ENCODE measurements around the gene QDPR. TPM values are rescaled to one million over a fixed set of nuclear protein-coding genes. Genes with fewer than 3 reads are reported as not detected.

The QDPR gene
- total RNA-seq, 1 experiment from 2014 or later = 15.2 TPM

GRCh38 chr4:17512973-17513665, 1.2 kb upstream of the QDPR start:
- ATAC-seq = no peak
- intact Hi-C loops (cut with micrococcal nuclease; ENCODE audit: unreplicated experiment) = no loop called here
- Histone ChIP-seq H3K27me3 (ENCODE audit: control insufficient read depth, insufficient read depth, low read length) (no peaks in the 10 kb centered on the region; the same call in 1 of the 2 replicates), H3K27ac (ENCODE audit: low read length) (no peak overlapping the region), H3K36me3 (ENCODE audit: control insufficient read depth, insufficient read depth, low read length) (no peaks in the 10 kb centered on the region), H3K4me1 (ENCODE audit: control insufficient read depth, insufficient read depth, low read length) (peaks cover 3% of the 10 kb centered on the region; the same call in 1 of the 2 replicates), H3K9me3 (ENCODE audit: control insufficient read depth, insufficient read depth, low read depth, low read length) (no peaks in the 10 kb centered on the region), H3K4me3 (ENCODE audit: low read depth in 2 of 2, low read length in 2 of 2) (no peak overlapping the region)
- BruUV-seq (replicated peaks) = no TSS peak
- CTCF ChIA-PET = no interaction called here
- in situ Hi-C loops (cut with HindIII; ENCODE audit: low pct_unique_long_range_greater_than_20kb, low sequenced_read_pairs) = no loop called here
- DNase-seq (ENCODE audit: low read depth, low spot score) = no peak
- TF ChIP-seq REST (IDR thresholded peaks at IDR 0.05; ENCODE audit: insufficient read depth in 1 of 2, low read depth in 2 of 2, low read length in 1 of 2) (no peak), SIN3A (IDR thresholded peaks at IDR 0.05; ENCODE audit: borderline replicate concordance, insufficient read depth, low read depth, low read length) (no peak), POLR2AphosphoS5 (IDR thresholded peaks at IDR 0.05; ENCODE audit: low read depth, low read length) (no peak), CTCF (IDR thresholded peaks at IDR 0.05) (no peak), TCF7L2 (IDR thresholded peaks at IDR 0.05; ENCODE audit: low read depth, low read length) (no peak)
- POLR2A ChIA-PET = no interaction called here

DNA sequence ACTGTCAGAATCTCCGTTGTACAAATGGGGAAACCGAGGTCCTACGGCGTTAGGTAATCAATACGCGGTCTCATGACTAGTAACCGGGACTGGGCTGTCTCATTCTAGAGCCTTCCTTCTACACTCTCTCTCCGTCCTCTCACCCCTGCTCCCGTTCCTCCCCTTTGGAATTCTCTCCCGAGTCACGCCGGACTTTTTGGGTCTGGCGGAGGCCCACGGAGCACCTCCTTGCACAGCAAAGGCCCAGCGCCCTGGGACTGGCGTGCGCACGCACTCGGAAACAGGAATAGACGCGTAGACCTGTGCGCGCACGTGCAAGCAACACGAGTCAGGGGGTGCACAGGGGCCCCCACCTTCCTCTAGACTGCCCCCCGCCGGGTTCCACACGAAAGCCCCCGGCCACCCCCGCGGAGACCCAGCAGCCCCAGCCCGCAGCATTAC, 361 bp downstream of the QDPR start:
- H3K36me3 ChIP-seq (ENCODE audit: control insufficient read depth, insufficient read depth, low read length) = no peaks in the 10 kb centered on the region
- ChIA-PET POLR2A (no interaction called here), CTCF (no interaction called here)
- peak; percentile 79 for ATAC-seq
- peak overlapping the region; percentile 72 for H3K27ac ChIP-seq (ENCODE audit: low read length)
- H3K27me3 ChIP-seq (ENCODE audit: control insufficient read depth, insufficient read depth, low read length) = no peaks in the 10 kb centered on the region
- H3K9me3 ChIP-seq (ENCODE audit: control insufficient read depth, insufficient read depth, low read depth, low read length) = no peaks in the 10 kb centered on the region
- BruUV-seq (replicated peaks) = no TSS peak
- DNase-seq (ENCODE audit: low read depth, low spot score) = no peak
- peak overlapping the region; percentile 60 to 65 for H3K4me3 ChIP-seq (ENCODE audit: low read depth in 2 of 2, low read length in 2 of 2)
- intact Hi-C loops (cut with micrococcal nuclease; ENCODE audit: unreplicated experiment) (no loop called here), in situ Hi-C loops (cut with HindIII; ENCODE audit: low pct_unique_long_range_greater_than_20kb, low sequenced_read_pairs) (no loop called here)
- peaks cover 3% of the 10 kb centered on the region; the same call in 1 of the 2 replicates for H3K4me1 ChIP-seq (ENCODE audit: control insufficient read depth, insufficient read depth, low read length)
- TF ChIP-seq TCF7L2 (IDR thresholded peaks at IDR 0.05; ENCODE audit: low read depth, low read length) = no peak
- TF ChIP-seq POLR2AphosphoS5 (IDR thresholded peaks at IDR 0.05; ENCODE audit: low read depth, low read length) = no peak
- no peak for TF ChIP-seq REST (IDR thresholded peaks at IDR 0.05; ENCODE audit: insufficient read depth in 1 of 2, low read depth in 2 of 2, low read length in 1 of 2)
- no peak for TF ChIP-seq SIN3A (IDR thresholded peaks at IDR 0.05; ENCODE audit: borderline replicate concordance, insufficient read depth, low read depth, low read length)
- no peak for TF ChIP-seq CTCF (IDR thresholded peaks at IDR 0.05)

Data from Panc1 (cell line).